GM12892 (cell line): ENCODE measurements around the gene MGAT5.

Source experiments
- DNase-seq: peaks from one replicate; pipeline ENCODE4 v3.0.0; 2011; ENCODE audit not compliant: insufficient read length
- FAIRE-seq: peaks from 2 replicates; lab custom pipeline; 2011; peaks lifted over from hg19 to GRCh38; lab: Jason Lieb, UNC
- POLR2A ChIP-seq: IDR thresholded peaks from 2 replicates; pipeline ENCODE4 v1.6.1; 2011; ENCODE audit warnings: low read depth, low read length, control low read depth
- POLR2AphosphoS5 ChIP-seq: IDR thresholded peaks from 2 replicates; pipeline ENCODE4 v1.6.1; 2011; ENCODE audit warnings: low read depth, low read length, control low read depth
- TAF1 ChIP-seq: IDR thresholded peaks from 2 replicates; pipeline ENCODE4 v1.6.1; 2011; ENCODE audit warnings: low read depth, mild to moderate bottlenecking, control low read depth, low read length, borderline replicate concordance

The MGAT5 gene

DNA sequence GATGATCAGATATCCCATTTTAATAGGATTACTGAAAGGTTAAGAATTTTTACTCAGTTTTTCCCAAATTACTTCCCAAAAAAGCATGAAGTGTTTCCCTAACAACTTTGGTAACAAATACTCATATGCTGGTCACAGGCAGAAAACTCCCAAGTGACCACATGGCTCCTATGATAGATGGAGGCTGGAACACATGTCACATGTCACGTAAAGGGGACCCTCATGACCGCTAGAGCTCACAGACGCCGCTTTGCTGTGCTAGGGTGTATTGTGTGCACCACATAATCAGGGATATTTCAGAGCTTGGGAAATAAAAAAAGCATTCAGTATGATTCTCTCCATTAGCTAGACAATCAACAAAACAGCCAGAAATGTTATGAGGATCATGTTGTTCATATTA is 236.7 kb downstream of the MGAT5 start:
- FAIRE-seq (no peak), DNase-seq (no peak)
- no peak for TF ChIP-seq POLR2A
- TF ChIP-seq TAF1: no peak
- TF ChIP-seq POLR2AphosphoS5: no peak

DNA sequence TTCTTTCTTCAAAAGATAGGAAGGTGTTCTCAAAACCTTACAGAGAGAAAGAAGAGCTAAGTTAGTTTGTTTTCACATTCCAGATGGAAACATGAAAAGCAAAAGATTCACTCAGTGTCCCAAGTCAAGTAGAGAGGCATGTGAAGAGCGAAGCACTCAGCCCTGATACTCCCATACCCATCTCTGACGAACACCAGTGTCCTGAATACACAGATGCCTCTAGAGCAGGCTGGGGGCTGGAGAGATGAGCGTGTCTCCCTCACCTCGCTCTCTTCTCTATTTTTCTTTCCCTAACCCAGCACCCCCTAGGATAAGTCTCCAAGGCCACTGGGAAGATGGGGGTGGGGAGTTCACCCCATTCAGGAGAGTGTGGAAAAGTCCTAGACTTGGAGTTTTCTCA is 237.2 kb downstream of the MGAT5 start:
- DNase-seq: no peak
- FAIRE-seq: no peak
- TF ChIP-seq POLR2A: no peak
- TF ChIP-seq POLR2AphosphoS5: no peak
- no peak for TF ChIP-seq TAF1

DNA sequence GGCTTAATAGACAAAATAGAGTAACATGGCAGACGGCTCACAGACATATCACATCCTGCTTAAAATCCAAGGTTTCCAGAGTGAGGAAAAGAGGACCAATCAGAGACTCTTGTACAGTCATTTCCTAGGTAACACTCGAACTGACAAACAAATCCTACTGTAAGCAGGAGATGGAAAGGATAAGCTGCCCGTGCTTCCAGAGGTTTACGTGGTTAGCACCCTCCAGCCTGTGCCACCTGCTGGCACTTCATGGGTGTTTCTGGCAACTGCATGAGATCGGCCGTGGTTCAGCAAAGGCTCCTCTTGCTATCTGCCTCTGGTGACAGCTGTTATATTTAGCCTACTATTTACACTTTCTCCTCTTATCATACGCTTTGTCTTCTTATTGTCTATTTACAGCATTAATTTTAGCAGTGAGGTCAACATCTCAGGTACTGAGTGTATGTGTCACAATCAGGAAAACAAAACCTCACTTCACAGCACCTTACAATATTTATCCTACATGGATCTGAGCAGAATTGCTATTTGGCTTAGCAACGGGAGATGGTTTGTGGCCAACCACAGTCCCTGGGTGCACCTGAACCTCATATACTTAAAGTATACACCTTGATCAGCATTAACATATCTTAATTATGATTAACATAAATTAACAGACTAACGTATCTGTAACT is 238.0 kb downstream of the MGAT5 start:
- TF ChIP-seq TAF1 (no peak), POLR2AphosphoS5 (no peak), POLR2A (no peak)
- DNase-seq: no peak
- FAIRE-seq: peak; percentile 5

DNA sequence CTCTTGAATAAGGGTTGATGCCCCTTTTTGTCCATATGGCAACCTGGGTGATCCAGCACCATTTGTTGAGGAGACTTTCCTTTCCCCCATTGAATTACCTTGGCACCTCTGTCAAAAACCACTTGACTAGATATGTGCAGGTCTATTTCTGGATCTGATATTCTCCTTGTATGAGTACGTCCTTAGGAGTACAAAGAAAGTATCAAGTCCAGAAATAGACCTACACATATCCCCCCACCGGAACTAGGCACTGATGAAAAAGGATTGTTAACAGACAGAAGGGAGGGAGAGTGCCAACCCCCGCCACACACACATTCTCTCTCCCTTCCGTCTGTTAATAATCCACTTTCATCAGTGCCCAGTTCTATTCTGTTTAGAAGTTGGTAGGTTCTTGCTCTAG is 239.9 kb downstream of the MGAT5 start:
- TF ChIP-seq TAF1 (no peak), POLR2AphosphoS5 (no peak), POLR2A (no peak)
- no peak for DNase-seq
- no peak for FAIRE-seq

DNA sequence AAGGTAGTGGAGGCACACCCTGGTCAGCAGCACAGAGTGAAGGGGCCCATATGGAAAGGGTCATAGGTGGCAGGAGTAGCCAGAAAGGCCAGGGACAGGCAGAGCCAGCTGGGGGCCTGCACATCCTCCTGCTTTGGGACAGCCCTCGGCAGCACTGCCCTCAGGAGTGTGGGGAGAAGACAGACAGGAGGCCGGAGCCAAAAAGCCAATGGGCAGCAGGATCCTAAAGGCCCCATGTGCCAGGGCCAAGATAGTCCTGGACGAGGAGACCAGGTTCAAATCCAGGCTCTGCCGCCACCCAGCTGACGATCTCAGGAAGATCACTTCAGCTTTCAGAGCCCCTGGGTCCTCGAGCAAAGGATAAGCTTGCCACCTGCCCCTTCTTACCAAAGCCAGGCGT is 244.8 kb downstream of the MGAT5 start:
- TF ChIP-seq POLR2AphosphoS5: no peak
- no peak for TF ChIP-seq POLR2A
- DNase-seq: no peak
- no peak for FAIRE-seq

DNA sequence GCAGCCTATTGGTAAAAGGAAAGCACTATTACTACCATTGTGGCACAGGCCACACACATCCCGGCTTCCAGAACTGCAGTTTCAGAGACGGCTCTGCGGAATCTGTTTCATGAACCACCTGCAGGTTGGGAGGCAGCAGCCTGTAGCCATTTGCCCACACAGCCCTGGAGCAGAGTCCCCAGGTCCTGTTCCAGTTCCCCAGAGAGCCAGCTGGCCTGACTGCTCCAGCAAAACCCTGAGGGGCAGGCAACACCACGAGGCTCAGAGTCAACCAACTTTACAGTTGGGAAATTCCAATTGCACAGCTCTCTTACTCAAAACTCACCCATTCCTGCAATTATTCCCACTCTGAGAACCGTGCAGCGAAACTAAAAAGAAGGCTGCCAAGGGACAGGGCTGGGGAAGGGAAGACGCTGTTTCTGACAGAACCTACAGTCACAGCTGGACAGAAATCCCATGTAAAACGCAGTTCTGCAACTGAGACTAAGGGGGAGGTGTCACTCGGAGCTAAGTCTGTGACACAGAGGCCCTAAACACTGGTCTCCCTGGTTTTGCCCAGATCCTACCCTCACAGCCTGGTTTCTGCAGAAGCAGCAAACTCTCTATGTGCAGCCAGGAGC is 245.5 kb downstream of the MGAT5 start:
- TF ChIP-seq POLR2A (no peak), TAF1 (no peak), POLR2AphosphoS5 (no peak)
- no peak for FAIRE-seq
- DNase-seq: no peak

DNA sequence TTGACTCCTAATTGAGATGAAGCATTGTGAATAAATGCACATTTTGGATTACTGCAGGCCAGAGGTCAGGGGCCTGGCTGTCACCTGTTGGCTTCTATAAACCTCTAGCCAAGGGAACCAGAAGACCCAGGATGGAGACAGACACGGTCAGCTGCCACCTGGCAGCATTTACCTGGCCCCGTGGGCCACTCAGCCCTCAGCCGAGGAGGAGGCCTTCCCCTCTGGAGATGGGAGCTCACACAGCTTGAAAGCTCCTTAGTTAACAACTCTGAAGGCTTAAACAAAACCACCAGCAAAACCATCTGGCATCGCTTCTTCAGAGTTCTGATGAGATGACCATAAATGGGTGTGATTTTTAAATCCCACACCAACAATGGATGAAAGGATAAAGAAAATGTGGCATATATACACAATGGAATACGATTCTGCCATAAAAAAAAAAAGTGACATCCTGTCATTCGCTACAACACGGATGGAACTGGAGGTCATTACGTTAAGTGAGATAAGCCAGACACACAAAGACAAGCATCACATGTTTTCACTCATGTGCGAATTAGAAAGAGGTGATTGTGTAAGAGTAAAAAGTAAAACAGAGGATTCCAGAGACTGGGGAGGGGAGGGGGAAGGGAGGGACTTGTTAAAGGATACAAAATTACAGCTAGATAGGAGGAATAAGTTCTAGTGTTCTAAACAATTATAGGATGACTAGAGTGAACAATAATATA is 246.5 kb downstream of the MGAT5 start:
- no peak for TF ChIP-seq TAF1
- no peak for TF ChIP-seq POLR2A
- TF ChIP-seq POLR2AphosphoS5: no peak
- FAIRE-seq: no peak

DNA sequence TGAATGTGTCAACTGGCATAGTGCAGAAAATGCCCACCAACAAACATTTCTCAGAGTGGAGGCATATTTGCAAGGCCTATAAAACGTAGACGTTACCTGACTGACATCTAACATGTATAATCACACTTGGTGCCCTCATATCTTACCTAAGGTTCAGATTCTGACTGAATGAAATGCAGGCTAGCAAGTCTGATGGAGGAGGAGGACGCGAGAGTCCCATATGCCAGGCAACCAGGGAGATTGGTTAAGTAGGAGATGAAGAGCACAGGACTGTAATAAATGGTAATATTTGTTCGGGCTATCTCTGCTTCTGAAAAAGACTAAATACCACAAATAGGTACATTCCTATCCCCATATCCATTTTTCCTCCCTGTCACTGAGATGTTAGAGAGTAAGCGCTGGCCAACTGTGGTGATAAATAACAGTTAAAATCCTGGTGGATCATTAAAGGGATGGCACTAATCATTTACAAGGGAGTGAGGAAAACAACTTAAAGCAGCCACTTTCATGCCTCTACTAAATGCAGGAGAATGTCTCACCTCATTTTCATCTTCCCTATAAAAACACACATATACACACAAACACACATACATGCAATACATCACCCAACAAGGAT is 247.7 kb downstream of the MGAT5 start:
- no peak for FAIRE-seq
- TF ChIP-seq POLR2A: no peak
- no peak for TF ChIP-seq POLR2AphosphoS5
- TF ChIP-seq TAF1: no peak
- no peak for DNase-seq

More for the DNA sequence above, 246.5 kb downstream of the MGAT5 start:
- DNase-seq: no peak

DNA sequence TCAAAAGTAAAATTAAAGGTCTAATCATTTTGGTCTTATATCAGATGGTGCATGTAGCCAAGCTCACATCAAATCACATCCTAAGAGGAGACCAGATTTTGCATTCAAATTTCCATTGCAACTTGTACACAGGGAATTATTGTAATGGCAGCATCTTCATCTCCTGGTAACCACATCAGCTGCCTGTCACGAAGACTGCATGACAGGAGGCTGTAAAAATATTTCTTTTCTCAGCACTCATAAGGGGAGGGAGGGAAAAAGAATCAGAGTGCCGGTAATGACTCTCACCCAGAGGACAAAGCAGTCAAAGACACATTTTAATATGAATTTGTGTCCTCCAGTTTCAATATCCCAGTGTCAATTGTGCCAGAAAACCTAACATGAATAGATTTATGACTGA is 248.2 kb downstream of the MGAT5 start:
- TF ChIP-seq POLR2A: no peak
- TF ChIP-seq TAF1: no peak
- no peak for DNase-seq
- FAIRE-seq: no peak
